NCI-H510A treated with DMSO at 0.1 percent for 48 hours (cell line): Measurements from ENCODE around the gene GLUL.
"Not testable (repeated sequence)": the region's sequence is repeated elsewhere in the genome, so short reads cannot be mapped to it uniquely, and the experiment has no call there.

ENCODE experiments used
- DNase-seq: peaks from one replicate; lab custom pipeline; 2025; lab: John Stamatoyannopoulos, UW

GLUL gene

GRCh38 chr1:182394055-182394775, 2.6 kb upstream of the GLUL start:
- no peak for DNase-seq

DNA sequence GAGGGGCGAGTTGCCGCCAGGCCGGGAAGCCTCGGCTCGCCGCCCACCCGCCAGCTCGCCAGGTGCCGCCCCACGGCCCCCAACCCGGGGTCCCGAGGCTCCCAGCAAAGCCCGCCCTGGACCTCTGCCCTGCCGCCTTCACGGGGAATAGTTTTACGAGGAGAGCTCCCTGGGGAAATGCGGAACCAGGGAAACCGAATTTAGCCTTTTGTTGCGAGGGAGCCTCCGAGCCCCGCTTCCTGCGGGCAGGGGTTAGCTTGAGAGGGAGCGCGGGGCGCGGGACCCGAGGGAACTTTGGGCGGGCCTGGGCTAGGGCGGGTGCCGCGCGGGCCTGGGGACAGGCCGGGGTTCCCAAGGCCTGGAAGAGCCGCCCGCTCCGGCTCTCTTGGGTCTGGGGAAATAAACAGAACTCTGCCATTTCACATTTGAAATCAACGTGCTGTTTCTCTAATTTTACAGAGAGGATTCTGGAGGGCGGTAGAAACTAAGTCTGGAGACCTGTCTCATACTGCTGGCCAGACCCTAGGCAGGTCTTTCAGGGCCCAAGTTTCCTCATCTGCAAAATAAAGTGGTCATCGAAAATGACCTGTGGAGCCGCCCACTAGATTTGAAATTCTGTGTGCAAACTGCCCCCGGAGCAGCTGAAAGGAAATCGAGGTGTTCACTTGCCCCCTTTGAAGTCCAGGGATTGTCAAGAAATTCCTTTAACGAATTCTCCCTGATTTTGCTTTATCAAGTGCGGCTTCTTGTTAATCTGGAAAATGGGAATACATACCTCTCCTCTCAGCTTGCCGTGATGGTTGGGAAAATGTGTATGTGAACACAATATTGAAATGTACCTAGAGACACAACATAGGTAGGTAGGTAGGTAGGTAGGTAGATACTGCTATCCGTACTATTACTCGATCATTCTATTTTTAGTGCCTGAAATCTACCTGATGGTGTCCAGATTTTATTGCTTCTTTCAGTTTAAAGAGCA, 749 bp upstream of the GLUL start:
- no peak for DNase-seq

- DNase-seq: peak; percentile 81
Measured at GRCh38 chr1:182391028-182391361, 595 bp downstream of the GLUL start.

GRCh38 chr1:182389619-182390047, 2.0 kb downstream of the GLUL start:
- DNase-seq: no peak

DNA sequence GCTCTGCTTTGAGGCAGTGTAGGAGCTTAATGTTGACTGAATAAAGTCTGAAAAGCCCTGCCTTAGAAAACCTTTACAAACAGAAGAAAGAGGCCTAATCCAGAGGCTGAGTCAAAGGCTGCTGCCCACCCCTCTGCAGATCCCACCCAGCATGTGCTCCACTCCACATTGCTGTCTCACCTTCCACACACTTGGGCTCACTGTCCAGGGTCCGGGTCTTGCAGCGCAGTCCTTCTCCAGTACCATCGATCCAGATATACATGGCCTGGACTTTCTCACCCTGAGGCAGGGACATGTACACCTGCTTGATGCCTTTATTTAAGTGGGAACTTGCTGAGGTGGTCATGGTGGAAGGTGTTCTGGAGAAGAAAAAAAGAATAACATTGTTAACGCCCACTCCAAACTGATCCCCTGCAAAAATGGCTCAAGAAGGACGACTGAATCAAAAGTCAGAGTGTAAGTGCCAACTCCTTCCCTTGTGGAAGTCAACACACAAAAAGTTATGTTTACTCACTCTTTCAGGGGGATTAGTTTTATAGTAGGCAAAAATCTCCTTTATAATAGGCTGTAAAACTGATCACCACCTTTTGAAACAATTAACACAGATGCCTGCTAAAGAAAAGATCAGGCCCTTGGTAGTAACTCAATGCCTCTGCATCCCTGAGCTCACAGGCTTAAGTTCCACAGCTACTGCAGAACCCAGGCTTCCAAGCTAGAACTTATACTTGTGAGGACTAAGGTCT, 3.0 kb downstream of the GLUL start:
- no peak for DNase-seq

DNA sequence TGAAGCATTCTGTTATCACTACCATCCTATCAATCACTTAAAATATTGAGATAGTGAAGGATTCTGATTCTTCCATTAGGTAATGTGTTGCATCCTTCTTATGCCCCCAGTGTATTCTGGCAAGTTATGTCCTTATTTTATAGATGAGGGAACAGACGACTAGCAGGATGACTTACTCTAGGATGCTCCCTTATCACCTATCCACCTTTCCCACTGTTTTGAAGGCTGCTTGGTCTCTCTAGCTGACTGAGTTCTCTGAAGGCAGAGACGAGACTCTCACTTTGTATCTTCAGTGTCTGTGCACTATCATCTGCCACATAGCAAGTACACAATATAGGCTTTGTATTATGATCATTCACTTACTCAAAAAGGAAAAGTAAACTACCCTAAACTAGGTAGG, 4.0 kb downstream of the GLUL start:
- no peak for DNase-seq

GRCh38 chr1:182386980-182387379, 4.6 kb downstream of the GLUL start:
- DNase-seq: no peak

DNA sequence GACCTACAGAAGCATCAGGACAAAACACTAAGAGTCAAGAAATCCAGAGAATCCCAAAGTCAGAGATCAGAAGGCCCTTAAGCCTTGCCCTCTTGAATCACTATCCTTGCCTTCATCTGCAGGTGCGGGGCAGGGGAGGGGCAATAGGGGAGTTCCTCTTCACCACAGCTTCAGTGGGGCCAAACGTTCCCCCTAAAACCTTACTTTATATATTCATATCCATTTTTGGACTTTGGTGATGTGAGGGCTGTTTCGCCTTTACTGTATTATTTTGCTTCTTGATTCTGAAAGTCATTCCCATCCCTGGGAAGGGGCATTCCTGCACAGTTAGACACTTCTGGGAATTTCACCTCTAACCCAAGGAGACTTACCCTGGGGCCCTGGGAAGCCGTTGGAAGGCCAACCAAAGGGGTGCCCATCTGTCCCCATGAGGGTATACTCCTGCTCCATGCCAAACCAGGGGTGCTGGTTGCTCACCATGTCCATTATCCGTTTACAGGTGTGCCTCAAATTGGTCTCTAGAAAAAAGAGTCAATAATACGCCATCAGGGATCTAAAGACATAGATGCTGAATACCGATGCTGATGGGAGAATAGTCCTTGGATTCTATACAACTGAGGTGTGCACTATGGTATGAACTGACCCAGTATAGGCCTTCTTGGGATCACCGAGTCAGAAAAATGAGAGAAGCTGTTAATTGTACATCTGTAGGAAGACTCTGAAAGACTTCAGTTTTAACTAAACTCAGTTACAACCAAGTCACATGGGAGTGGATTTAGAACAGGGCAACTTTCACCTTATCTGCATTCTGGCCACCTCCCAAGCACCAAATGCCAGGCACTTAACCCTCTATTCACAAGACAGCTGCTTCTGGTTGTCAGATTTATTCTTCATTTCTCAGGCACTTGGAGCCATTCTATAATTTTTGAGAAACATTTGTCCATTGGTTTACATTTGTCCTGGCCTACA, 5.4 kb downstream of the GLUL start:
- DNase-seq: no peak

DNA sequence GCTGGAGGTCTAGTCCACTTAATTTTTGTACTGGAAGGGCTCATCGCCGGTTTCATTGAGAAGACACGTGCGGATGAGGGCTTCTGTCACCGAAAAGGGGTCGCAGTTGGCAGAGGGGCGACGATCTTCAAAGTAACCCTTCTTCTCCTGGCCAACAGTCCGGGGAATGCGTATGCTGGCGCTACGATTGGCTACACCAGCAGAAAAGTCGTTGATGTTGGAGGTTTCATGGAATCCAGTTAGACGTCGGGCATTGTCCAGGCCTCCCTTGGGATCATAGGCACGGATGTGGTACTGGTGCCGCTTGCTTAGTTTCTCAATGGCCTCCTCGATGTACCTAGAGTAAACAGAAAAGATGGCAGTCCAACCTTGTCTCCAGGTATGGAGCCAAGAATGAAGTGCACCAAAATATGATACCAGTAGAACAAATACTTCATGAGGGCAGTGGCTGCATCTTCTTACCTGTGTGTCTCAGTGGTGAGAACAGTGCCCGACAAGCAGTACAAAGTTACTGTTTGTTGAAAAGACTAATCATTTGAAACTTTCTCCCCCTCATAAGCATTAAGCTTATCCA, 7.1 kb downstream of the GLUL start:
- DNase-seq: no peak

DNA sequence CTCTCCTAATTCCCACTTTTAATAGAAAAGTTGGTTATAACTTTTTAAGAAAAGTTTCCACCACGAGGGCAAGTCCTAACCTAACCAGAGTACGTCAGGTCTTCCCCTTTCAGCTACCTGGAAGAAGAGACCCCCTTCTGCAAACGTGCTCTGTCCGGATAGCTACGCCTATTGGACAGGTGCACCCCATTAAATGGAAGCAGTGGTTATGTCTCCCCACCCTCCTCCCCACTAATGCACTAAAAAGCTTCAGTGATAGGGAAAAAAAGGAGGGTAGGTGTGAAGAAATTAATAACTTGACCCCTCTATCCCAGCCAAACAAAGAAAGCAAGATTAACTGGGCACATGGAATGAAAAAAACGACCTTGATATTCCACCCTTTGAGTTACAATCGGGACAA, 7.7 kb downstream of the GLUL start:
- DNase-seq: no peak

DNA sequence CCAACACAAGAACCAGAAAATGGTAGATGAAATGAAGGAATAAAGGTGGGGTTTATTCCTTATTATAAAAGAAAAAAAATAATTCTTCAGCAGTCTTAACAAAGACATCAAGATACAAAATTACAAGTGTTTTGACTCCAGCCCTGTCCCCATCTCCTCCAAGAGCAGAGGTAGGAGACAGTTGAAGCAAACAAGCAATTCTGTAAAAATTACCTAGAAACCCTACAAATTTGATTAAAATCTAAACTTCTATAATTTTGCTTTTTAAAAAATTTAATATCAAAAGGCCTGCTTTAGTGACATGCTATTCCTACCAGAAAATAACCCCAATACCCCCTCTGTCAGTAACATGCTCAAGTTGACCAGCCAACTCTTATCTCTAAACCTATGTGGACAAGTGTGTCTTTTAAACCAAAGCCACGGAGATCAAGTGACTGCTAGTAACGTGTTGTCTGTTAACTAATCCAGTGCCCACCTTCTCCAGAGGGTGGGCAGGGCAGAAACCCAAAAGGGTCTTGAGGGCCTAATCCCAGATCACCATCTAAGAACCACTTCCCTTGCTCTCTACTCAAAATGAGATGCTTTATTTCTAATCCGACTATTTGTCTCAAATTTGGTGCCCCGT, 8.4 kb downstream of the GLUL start:
- DNase-seq: no peak

DNA sequence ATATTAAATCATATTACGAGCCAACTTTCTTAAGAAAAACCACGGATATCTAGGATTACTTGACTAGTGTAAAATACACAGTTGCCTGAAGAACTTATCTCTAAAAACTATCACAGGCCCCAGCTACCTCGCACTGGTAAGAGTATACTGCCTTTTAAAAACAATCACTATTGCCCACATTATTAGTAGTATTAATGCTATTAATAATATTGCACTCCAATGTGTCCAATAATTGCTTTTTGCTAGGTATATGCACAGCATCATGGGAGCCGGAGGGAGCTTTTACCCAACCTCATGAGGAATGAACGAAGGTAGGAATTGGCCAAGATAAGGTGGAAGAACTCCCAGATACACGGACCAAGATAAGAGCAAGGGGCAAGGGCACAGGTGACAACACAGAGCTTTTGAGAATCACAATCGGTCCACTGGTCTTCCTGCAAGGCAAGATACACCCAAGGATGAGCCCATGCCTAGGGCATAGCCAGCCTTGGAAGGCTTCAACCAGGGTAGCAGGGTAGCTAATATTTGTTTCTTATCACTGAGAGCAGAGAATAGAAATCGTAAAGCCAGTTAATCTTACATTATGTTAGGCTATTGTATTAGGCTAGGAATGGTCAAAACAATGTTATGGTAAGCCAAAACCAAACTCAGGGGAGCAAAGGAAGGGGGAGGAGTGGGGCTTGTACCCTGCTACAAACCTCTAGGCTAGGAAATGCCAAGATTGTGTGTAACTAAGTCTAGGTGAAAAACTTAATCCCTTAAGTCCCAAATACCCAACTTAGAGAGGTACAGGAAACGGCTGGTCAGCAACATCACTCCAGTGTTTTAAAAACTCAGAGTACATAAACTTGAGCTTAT, 9.4 kb downstream of the GLUL start:
- DNase-seq: no peak

DNA sequence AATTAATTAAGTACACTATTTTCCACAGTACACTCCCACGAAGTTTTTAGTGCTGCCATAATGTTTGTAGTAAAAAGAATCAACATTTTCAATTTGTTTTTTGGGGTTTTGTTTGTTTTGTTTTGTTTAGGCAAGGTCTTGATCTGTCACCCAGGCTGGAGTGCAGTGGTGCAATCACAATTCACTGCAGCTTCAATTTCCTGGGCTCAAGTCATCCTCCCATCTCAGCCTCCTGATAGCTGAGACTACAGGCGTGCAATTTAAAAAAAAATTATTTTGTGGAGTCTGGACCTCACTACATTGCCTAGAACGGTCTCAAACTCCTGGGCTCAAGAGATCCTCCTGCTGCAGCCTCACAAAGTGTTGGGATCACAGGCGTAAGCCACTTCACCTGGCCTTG, 11.4 kb downstream of the GLUL start:
- DNase-seq: no peak

GRCh38 chr1:182379781-182380180, 11.8 kb downstream of the GLUL start:
- not testable (repeated sequence) for DNase-seq

- DNase-seq: no peak
Measured at GRCh38 chr1:182376936-182377574, 14.5 kb downstream of the GLUL start.

- DNase-seq: no peak
Measured at GRCh38 chr1:182374101-182374834, 17.3 kb downstream of the GLUL start.

- no peak for DNase-seq
Measured at GRCh38 chr1:182370532-182370931, 21.1 kb downstream of the GLUL start.

GRCh38 chr1:182368903-182369302, 22.7 kb downstream of the GLUL start:
- no peak for DNase-seq
